Stromal cell of bone marrow (primary cell): Measurements from ENCODE around the gene KIAA1671.

Experiments
- DNase-seq: peaks from one replicate; pipeline ENCODE4 v3.0.0-alpha.2; 2012; ENCODE audit warnings: low read depth

The KIAA1671 gene

GRCh38 chr22:25014896-25015755 is 62.6 kb downstream of the KIAA1671 start:
- DNase-seq: no peak

DNA sequence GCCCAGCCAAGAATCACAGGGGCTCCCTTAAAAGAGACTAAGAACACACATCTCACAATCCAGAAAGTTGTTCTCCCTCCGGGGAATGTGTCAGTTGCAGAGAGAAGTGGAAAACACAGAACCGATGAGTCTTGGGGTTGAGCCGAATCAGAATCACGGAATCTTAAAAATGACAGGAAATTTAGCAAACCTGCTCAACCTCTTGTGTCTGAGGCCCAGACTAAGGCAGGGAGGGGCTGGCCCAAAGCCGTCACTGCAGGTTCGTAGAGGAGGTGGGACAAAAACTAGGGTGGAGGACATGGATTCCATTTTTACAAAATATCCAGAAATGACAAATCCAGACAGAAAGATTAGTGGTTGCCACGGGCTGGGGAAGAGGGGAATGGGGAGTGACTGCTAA is 63.8 kb downstream of the KIAA1671 start:
- no peak for DNase-seq

DNA sequence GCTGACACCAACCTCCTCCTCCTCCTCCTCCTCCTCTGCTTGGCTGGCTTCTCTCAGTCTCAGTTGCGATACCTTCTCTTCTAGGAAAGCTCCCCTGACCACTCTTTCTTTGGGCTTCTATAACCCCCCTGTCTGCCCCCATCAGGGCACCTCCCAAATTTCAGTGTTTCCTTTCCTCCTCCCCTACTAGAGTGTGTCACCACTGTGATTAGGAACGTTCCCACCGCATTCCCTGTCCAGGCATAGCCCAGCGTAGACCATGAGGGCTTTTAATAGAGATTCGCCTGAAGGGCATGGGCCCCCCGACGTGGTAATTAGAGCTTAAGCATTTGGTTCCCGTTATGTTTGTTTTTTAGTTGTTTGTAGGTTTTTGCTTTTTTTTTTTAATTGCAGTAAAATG is 65.5 kb downstream of the KIAA1671 start:
- DNase-seq: no peak

DNA sequence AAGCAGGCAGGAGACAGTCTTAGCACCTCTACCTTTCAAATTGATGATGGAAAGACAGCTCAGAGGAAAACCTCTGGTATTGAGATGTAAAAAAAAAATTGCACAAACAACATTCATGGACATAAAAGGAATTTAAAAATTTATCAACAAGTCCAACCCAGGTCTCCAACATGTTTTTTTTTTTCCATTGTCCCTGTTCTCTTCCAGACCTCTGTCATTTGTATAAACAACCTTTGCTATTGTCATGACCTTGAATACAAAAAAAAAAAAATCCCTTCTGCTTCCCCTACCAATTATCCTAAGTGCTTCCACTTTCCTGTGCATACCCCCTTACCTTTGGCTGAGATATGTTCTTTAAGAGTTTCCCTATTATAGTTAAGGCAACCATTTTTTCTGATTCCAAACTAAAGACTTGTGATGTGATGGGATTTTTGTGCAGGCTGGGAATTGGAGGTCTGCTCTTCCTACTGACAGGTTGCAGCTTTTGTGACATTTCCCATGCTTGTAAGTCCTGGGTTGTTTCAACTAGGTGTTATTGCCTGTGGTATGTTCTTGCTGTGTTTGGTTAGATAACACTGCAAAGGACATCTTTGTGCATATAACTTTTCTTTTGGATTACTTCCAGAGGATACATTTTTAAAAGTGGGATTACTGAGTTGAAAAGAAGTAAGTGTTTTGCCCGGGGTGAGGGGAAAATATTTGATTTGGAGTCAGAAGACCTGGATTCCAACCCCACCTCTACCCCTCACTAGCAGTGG is 67.1 kb downstream of the KIAA1671 start:
- DNase-seq: no peak

- DNase-seq: no peak
Observed at GRCh38 chr22:25021409-25021808, 68.9 kb downstream of the KIAA1671 start.

DNA sequence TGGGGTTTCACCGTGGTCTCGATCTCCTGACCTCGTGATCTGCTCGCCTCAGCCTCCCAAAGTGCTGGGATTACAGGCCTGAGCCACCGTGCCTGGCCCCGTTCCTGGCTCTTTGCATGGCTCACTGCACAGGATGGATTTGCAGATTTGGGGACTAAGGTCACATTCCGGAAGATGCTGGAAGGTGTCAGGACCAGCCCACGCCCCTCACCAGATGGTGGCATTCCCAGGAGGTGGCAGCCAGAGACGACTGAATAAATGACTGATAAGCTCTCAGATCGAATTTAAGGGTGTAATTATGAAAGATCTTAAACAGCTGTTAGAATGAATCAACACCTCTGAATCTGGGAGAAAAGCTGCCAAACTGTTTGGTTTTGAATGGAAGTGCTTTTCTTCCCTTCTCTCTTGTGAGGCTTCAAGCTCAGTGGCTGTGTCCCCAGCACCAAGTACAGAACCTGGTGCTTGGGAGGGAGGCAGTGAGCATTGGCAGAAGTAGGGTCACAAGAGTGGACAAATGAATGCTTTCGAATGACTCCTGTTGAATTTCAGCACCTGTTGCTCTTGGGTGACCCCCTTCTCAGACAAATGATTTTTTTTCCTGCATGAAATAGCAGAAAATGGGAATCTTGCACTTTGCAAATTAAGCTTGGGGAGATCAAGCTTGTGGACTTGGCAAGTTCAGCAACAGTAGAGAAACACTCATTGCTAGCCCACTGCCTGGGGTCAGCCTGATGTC is 69.6 kb downstream of the KIAA1671 start:
- no peak for DNase-seq

- DNase-seq: no peak
Observed at GRCh38 chr22:25023879-25024278, 71.4 kb downstream of the KIAA1671 start.

DNA sequence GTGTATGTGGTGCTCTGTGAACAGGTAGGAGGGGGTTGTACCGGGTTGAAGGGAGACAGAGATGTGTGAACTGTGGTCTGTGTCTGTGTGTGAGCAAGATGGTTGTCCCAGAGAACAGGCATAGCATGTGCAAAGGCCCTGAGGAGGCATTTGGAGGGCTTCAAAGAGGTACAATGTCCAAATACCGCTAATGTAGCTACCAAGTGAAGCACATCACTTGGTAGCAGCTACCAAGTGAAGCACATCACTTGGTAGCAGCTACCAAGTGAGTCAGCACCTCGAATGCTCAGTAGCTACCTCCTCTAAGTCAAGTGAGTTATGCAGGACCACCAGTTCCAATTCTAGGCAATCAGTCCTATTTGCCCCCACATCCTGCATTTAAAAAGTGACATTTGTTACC is 72.4 kb downstream of the KIAA1671 start:
- no peak for DNase-seq

DNA sequence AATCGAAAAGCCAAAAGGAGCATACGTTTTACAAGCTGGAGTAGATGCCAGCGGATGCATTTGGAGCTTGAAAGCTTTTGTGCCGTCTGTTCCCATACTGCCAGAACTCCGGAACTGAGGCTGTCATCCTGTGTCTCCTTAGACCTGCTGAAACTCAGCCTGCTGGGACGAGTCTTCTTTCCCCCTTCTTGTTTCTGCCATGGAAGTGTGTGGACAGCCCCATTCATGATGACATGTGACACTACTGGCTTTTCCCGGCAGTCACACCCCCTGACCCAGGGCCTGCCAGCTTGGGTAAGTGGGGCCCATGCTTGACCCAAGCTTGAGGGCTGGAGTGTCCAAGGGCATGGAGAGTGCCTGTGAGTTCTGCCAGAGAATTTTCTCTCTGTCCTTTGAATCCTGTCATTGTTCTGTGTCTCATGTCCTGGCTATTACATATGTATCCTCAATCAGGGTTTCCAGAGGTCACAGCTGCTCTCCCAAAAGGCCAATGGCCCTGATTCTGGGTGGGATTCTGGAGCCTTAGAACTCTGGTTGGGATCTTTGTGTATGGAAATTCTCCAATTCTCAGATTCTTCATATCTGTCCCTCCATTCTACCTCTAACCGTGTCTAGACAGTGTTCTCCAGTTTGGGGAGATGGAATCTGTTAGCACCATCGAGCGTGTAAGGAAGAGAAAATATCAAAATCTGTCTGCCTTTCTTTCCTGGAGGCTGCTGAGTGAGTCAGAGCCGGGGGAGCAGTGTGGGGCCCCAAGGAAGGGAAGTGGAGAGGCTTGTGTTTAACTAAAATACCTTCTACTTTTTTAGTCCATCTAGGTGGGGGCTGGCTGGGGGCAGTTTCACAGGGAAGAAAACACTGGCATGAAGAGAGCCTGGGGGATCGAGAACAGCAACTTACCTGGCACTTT is 73.2 kb downstream of the KIAA1671 start:
- peak; percentile 51 for DNase-seq

DNA sequence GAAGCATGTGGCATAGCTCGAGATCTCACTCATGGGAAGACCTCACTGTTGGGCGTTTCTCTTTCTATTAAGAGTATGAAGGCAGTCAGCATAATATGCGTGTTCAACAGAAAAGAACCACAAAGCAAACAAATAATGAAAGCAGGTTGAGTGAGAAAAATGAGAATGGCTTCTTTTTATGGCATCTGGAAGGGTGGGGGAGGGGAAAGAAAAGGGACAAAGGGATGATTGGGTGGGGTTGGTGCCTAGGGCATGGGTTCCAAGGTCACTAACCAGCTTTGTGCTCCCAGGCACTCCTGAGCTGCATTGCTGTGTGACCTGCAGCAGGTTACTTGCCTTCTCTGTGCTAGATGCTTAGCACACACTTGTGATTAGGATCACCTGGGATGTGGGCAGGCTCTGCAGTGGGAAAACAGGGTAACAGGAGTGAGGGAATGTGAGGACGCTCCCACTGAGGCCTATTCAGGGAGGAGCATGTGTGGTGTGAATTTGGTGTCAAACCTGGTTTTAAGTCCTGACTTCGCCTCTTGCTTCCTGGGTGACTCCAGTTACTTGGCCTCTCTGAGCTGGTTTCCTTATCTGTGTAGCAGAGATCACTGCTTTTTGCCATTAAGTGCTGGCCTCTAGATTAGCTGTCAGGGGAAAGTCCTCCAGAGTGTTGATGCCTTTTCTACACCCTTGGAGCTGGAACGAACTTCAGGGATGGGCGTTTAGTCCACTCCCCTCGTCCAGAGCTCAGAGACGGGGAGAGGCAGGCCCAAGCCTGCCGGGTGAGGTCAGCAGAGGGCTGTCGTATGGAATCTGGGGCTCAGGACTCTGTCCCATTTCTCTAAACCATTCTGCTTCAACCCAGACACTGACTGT is 74.8 kb downstream of the KIAA1671 start:
- DNase-seq: no peak

DNA sequence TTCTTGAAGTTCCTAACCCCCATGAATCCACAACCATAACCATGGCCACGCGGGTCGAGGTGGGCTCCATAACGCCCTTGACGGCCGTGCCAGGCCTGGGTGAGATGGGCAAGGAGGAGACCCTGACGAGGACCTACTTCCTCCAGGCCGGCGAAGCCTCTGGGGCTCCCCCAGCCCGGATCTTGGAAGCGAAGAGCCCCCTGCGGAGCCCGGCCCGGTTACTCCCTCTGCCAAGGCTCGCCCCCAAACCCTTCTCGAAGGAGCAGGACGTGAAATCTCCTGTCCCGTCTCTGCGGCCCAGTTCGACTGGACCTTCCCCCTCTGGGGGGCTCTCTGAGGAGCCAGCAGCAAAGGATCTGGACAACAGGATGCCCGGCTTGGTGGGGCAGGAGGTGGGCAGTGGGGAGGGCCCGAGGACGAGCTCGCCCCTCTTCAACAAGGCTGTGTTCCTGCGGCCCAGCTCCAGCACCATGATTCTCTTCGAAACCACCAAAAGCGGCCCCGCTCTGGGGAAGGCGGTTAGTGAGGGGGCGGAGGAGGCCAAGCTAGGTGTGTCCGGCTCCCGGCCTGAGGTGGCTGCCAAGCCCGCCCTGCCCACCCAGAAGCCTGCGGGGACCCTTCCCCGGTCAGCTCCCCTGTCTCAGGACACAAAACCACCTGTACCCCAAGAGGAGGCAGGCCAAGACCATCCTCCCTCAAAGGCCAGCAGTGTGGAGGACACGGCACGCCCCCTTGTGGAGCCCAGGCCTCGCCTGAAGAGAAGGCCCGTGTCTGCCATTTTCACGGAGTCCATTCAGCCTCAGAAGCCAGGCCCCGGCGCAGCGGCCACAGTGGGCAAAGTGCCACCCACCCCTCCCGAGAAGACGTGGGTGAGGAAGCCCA is 75.7 kb downstream of the KIAA1671 start:
- DNase-seq: no peak

- DNase-seq: no peak
Observed at GRCh38 chr22:25028841-25029141, 76.3 kb downstream of the KIAA1671 start.

GRCh38 chr22:25029181-25029580 is 76.7 kb downstream of the KIAA1671 start:
- no peak for DNase-seq

DNA sequence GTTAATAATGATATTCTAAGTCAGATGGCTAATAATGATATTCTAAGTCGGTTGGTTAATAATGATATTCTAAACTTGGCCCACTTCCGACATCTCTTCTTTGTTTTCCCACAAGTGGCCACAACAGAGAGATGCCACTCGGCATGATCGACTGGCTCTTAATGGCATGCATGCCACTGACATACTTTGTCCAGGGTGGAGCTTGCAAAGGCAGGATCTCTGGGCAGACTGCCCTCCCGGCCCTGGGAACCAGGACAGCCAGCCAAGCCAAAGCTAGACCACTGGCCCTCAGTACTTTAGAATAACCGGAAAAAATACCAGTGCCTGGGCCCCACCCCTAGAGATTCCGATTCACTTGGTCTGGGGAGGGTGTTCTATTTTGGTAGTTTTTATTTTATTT is 78.1 kb downstream of the KIAA1671 start:
- no peak for DNase-seq

DNA sequence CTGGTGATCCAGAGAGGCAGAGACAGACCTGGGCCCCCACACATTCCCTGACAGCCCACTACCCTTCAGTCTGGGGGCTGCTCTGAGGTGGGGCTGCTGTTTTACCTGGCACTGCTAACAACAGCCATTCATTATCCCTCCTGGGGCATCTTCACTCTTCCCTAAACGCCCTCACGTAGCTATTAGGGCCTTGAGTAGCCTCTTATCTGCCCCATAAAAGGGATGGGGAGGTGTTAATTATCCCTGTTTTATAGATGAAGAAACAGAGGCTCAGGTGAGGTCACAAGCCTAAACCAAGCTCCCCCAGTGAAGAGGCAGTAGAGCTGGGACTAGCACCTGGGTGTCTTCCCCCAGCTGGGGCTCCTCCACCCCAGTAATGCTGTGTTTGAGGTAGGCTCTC is 79.5 kb downstream of the KIAA1671 start:
- DNase-seq: no peak

DNA sequence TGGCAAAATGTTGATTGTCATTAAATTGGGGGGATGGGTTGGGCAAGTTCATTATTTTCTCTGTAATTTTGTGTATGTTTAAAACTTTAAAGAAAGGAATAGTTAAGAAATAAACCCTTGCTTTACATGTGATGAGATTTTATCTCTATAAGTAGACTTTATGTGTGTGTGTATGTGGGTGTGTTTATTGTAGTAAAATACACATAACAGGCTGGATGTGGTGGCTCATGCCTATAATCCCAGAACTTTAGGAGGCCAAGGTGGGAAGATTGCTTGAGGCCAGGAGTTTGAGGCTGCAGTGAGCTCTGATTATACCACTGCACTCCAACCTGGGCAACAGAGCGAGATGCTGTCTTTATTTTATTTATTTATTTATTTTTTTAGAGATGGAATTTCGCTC is 83.2 kb downstream of the KIAA1671 start:
- DNase-seq: no peak

- no peak for DNase-seq
Observed at GRCh38 chr22:25038239-25038638, 85.7 kb downstream of the KIAA1671 start.

DNA sequence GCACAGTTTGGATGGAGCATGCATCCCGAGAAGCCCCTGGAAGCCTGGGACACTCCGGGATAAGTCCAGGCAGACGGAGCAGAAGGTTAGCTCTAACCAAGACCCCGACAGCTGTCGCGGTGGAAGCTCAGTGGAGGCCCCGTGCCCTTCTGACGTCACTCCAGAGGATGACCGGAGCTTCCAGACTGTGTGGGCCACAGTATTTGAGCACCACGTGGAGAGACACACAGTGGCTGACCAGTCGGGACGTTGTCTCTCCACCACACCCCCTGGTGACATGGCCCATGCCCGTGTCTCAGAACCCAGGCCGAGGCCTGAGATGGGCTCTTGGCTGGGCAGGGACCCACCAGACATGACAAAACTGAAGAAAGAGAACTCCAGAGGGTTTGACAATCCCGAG is 86.3 kb downstream of the KIAA1671 start:
- no peak for DNase-seq

DNA sequence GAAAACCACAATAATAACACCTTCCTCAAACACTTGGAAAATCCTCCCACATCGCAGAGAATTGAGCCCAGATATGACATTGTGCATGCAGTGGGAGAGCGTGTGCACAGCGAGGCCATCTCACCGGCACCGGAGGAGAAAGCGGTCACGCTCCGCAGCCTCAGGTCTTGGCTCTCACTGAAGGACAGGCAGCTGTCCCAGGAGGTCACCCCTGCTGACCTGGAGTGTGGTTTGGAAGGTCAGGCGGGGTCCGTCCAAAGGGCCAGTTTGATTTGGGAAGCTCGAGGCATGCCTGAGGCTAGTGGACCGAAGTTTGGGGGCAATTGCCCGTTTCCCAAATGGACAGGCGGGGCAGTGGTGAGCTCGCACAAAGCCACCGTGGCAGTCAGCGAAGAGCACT is 86.7 kb downstream of the KIAA1671 start:
- no peak for DNase-seq

- DNase-seq: no peak
Observed at GRCh38 chr22:25039754-25040153, 87.2 kb downstream of the KIAA1671 start.
